NCI-H226 (cell line): ENCODE results near the gene COX6A1.
"Not testable (repeated sequence)": the region's sequence is repeated elsewhere in the genome, so short reads cannot be mapped to it uniquely, and the experiment has no call there.

Experiments used
- DNase-seq: peaks from one replicate; pipeline ENCODE4 v3.0.0-alpha.2; 2015

Gene COX6A1

GRCh38 chr12:120428597-120429229, 9.2 kb upstream of the COX6A1 start:
- no peak for DNase-seq

DNA sequence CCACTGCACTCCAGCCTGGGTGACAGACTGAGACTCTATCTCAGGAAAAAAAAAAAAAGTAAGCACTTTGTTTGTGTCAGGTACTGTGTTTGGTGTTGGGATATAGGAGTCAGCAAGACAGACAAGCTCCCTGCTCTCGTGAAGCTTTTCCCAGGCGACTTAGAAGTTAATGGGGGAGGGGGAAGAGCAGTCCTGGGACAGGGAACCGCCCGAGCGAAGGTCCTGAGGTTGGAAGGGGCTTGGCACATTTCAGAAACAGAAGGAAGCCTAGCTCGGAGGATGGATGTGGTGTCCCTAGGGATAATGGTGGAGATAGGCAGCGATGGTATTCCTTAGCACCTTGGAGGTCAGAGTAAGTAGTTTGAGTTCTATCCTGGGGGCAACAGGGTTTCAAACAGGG, 8.5 kb upstream of the COX6A1 start:
- DNase-seq: no peak

GRCh38 chr12:120432772-120433525, 5.0 kb upstream of the COX6A1 start:
- no peak for DNase-seq

- DNase-seq: no peak
These were observed 734 bp downstream of the COX6A1 start for GRCh38 chr12:120438495-120439198.

DNA sequence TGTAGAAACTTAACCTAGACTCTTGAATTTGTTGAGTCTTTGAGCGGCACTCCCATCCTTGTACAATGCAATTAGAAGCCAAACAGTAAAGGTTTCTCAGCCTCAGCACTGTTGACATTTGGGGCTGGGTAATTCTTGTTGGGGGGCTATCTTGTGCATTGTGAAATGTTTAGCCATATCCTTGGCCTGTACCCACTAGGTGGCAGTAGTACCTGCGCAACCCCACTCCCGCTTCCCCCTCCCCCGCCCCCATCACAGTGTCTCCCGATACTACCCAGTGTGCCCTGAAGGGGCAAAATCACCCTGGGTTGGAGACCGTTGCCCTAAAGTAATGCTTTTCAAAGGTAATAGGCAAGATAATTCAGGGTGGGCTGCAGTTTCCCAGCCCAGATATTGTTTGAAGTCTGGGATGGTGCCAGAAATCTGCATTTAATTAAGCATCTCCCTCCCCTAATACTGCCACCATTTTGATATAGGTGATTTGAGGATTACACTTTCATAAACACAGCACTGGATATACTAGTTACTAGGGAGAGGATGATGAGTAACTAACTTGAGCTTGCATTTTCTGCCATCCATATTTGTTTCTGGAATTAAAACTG, 1.8 kb downstream of the COX6A1 start:
- DNase-seq: peak; percentile 36

DNA sequence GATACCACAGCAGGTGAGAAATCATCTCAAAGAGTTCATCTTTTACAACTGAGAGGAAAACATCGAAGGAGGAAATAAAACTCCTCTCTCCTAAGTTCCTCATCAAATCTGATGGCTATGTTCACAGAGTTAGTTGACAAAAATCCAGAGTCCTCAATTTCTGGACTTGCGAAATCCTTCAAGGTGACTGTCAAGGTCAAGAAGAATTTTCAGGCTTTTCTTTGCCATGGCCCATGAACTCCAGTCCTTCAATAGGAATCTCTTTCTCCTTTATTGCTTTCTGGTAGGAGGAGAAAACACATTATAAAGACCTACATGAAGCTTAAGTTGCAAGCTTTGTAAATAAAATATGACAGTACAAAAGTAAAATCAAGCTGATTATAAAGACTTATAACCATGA, 6.8 kb downstream of the COX6A1 start:
- no peak for DNase-seq

DNA sequence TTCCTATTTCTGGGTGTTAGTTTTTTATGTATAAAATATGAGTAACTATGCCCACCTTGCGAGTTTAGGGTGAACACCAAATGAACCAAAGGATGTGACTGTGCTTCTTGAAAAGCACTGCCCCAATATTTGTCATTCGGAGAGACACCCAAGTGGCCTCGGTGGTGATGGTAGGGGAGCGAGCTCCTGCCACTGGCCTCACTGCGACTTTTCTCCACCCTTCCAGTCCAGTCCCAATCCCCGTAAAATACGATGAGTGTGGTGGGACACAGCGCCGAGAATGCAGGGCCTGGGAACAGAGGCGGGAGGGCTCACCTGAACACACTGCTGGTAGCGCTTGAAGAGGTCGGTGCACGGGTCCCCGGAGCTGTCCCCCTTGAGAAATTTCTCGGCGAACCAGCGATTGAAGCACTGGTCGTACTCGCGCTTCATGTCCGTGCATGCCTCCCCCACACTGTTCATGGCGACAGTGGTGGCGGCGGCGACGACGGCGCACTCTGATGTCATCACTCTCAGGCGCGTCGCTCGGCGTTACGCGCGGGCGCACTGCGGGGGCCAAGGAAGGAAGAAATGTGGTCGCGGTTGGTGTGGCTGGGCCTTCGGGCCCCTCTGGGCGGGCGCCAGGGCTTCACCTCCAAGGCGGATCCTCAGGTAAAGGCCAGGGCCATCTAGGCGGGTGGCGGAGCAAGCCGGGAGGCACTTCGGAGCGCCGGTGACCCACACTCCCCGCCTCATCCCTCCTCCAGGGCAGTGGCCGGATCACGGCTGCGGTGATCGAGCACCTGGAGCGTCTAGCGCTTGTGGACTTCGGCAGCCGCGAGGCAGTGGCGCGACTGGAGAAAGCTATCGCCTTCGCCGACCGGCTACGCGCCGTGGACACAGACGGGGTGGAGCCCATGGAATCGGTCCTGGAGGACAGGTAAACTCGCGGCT, 8.3 kb downstream of the COX6A1 start, which contains the start of the genes GATC and TRIAP1:
Gene GATC (plus strand): TSS at position 534 of the 933 bp plus-strand sequence. CDS start 37 bp downstream, at position 571.
Gene TRIAP1 (minus strand): TSS at position 474 of the 933 bp plus-strand sequence. CDS start 12 bp downstream, at position 462.
- DNase-seq: peak; percentile 56

GRCh38 chr12:120446844-120447178, 8.9 kb downstream of the COX6A1 start:
- not testable (repeated sequence) for DNase-seq

DNA sequence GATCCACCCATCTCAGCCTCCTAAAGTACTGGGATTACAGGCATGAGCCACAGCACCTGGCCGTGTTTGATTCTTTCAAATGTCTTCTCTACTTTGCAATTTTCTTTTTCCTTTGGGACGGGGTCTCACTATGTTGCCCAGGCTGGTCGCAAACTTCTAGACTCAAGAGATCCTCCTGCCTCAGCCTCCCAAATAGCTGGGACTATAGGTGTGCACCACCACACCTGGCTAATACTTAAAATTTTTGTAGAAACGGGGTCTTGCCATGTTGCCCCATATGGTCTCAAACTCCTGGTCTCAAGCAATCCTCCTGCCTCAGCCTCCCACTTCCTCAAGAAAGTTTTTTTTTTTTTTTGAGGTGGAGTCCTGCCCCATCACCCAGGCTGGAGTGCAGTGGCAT, 10.1 kb downstream of the COX6A1 start:
- DNase-seq: no peak

- peak; percentile 48 for DNase-seq
These were observed 14.6 kb downstream of the COX6A1 start for GRCh38 chr12:120452524-120452923.

- no peak for DNase-seq
These were observed 15.3 kb downstream of the COX6A1 start for GRCh38 chr12:120453060-120453750.

DNA sequence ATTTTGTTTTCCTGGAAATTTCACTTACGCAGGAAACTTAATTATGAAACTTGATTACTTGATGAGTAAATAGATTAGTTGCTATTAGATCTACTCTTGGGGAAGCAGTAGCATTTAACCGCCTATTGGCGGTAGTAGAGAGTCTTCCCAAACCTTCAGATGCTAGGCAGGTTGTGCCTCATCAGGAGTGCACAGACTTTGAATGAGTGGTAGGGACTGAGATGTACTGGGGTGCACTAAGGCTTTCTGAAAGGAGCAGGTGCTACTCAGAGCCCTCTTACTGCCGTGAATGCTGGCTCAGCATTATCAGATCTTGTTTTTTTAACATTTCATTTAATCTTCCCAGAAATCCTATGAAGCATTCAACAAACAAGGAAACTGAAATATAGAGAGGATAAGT, 16.1 kb downstream of the COX6A1 start:
- DNase-seq: no peak

- no peak for DNase-seq
These were observed 17.4 kb downstream of the COX6A1 start for GRCh38 chr12:120455302-120455701.

DNA sequence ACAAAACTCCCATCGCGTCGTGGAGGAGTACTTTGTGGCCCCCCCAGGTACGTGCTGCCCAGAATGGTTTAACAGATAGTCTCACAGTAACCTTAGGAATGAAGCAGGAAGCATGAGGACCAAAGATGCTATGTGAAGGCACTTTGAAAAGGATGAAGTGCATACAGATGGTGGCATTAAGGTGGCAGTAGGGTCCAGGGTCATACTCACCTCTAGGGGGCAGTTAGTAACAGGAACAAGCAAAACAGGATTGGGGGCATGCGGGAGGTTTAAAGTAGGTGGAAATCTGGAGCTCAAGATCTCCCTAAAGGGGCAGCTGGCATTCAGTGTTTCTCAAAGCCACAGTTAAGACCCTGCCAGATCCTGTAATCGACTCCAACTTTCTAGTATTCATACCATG, 19.2 kb downstream of the COX6A1 start:
- no peak for DNase-seq

GRCh38 chr12:120460157-120460556, 22.2 kb downstream of the COX6A1 start:
- DNase-seq: no peak

DNA sequence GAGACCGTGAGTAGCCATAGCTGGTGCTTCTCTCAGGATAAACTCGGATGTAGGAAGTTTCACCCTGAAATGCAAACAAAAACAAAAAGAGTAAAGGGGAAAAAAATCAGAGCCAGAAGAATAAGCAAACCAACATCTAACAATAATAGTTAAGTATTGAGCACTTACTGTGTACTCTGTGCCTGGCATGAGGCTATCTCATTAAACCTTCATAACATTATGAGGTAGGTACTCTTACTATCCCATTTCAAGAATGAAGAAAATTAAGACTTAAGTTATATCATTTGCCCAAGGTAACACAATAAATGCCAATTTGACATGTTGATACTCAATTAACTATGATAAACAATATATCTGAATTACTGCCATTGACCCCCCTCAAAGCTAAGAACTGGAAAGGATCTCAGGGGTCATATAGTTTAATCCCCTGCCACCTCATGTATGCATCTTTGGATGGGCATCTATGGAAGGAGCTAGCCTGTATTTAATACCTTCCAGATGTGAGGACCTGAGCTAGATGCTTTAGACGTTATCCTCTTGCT, 24.3 kb downstream of the COX6A1 start:
- no peak for DNase-seq

- DNase-seq: no peak
These were observed 25.8 kb downstream of the COX6A1 start for GRCh38 chr12:120463712-120464111.

DNA sequence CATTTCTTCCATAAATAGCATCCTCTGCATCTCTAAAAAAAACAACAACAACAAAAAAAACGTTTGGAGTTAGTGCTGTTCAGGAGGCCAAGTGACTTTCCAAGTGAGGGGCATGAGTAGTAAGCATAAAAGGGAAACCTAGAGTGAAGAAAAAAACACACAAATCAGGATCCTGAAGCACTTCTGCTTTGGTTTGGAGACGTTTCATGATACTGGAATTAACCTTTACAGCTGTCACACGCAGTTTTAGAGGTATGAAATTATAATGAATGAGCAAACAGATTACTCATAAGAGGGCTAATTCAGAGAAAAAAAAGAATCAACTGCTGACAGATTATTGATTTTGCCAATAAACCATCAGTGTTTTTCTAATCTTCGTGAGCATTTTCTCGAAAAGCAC, 27.8 kb downstream of the COX6A1 start:
- no peak for DNase-seq

GRCh38 chr12:120466560-120467315, 28.8 kb downstream of the COX6A1 start:
- no peak for DNase-seq

DNA sequence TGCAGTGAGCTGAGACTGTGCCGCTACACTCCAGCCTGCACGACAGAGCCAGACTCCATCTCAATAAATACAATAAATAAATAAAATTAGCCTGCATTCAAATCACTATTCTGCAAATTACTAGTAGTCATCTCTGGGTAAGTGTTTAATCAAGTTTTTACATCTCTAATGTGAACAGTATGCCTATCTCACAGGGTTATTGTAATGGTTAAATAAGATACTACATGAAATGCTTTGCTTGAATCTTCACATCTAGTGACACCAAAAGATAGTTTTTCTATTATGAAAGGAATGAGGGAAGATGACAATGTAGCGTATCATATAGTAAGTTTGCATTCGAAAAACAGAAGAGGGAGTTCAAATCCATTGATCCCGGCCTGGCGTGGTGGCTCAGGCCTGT, 29.5 kb downstream of the COX6A1 start:
- no peak for DNase-seq
